Activated CD8-positive, alpha-beta T cell treated with anti-CD3 and anti-CD28 coated beads, Interleukin-2, amount 10 ng/mL, durations not matched to agents 7 days and 5 days (primary cell): ENCODE data around the gene DNAH2. TPM values are rescaled to one million over a fixed set of nuclear protein-coding genes. Genes with fewer than 3 reads are reported as not detected.
A peak's percentile ranks its signal among the peaks of the same experiment; 100 is the strongest.

Experiments
- ATAC-seq: fragments of 150-1000 bp; cut with Tn5 transposase; one replicate; pipeline ENCODE4 v1.10.0; 2021; ENCODE audit warnings: moderate library complexity
- CTCF ChIA-PET: fragments of 350-600 bp; sonication (Branson Sonifier 250); formaldehyde crosslinking; loops from one replicate; lab custom pipeline; 2021; ENCODE audit warnings: antibody characterized with exemption; lab: Charles Lee
- POLR2A ChIA-PET: fragments of 350-600 bp; sonication (Branson Sonifier 250); formaldehyde crosslinking; loops from one replicate; lab custom pipeline; 2021; ENCODE audit warnings: antibody characterized with exemption; lab: Charles Lee
- DNase-seq: peaks from one replicate; pipeline ENCODE4 v3.0.0-alpha.2; 2020
- H3K27ac Mint-ChIP-seq: one replicate; pipeline ENCODE4 v1.8.0; 2021; ENCODE audit warnings: mild to moderate bottlenecking, mixed read lengths
- H3K27me3 Mint-ChIP-seq: one replicate; pipeline ENCODE4 v1.8.0; 2021; ENCODE audit warnings: low read depth, mixed read lengths
- H3K36me3 Mint-ChIP-seq: one replicate; pipeline ENCODE4 v1.8.0; 2021; ENCODE audit warnings: low read depth, mixed read lengths
- H3K4me1 Mint-ChIP-seq: one replicate; pipeline ENCODE4 v1.8.0; 2021; ENCODE audit warnings: low read depth, mixed read lengths
- H3K4me3 Mint-ChIP-seq: one replicate; pipeline ENCODE4 v1.8.0; 2021; ENCODE audit warnings: mild to moderate bottlenecking, mixed read lengths
- H3K9me3 Mint-ChIP-seq: one replicate; pipeline ENCODE4 v1.8.0; 2022; ENCODE audit warnings: mixed read lengths; ENCODE audit not compliant: insufficient read depth
- total RNA-seq, 2 experiments: library from RNA; stranded (reverse); gene quantifications; one replicate each; pipeline ENCODE4 v1.2.3, GENCODE V29; 2021

The DNAH2 gene
- total RNA-seq, 2 experiments from 2014 or later: not detected

DNA sequence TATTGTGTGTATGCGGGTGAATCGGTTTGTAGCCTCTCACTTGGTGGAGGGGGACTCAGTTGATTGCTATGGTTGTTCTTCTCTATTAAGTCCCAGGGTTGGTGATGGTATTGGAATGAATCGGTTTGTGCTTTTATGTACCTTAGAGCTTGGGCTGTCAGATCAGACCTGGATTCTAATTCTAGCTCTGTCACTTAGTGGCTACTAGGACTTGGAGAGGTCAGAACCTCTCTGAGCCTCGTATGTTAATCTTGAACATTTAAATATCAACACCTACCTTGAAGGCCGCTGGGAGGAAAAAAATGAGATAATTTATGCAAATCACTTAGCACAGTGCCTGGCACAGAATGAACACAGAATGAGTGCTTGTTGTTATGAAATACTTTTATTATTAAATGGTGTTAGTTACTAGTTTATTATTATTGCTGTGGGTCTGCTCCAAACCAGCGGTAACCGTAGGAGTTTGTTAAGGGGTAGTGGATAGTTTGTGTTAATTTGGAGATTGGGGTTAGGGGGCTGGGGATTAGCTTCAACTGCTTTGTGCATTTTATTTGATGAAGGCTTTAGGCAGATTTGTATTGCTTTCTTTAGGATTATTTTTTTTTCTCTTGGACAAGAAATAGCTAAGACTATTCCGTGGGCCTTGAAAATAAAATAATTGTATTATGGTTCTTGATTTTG is 120.0 kb downstream of the DNAH2 start:
- DNase-seq (no peak), ATAC-seq (no peak)
- ChIA-PET POLR2A (interaction anchor here (0.6 to 1.8 kb wide), 6 partner anchors 10 to 95 kb away, joined by 3 to 5 read pairs (median 4); partner anchors contain the start of genes CNTROB, NAA38 and TRAPPC1), CTCF (interaction anchor here (0.8 to 6.8 kb wide), 10 partner anchors 12 to 204 kb away, joined by 3 to 52 read pairs (median 4); partner anchors contain the start of genes CHD3 and NAA38)
- peak overlapping the region; percentile 73 for H3K27ac Mint-ChIP-seq
- H3K36me3 Mint-ChIP-seq: no peaks in the 10 kb centered on the region
- peaks cover 72% of the 10 kb centered on the region for H3K4me1 Mint-ChIP-seq
- peaks cover 6% of the 10 kb centered on the region for H3K27me3 Mint-ChIP-seq
- no peaks in the 10 kb centered on the region for H3K9me3 Mint-ChIP-seq
- peak overlapping the region; percentile 90 for H3K4me3 Mint-ChIP-seq

DNA sequence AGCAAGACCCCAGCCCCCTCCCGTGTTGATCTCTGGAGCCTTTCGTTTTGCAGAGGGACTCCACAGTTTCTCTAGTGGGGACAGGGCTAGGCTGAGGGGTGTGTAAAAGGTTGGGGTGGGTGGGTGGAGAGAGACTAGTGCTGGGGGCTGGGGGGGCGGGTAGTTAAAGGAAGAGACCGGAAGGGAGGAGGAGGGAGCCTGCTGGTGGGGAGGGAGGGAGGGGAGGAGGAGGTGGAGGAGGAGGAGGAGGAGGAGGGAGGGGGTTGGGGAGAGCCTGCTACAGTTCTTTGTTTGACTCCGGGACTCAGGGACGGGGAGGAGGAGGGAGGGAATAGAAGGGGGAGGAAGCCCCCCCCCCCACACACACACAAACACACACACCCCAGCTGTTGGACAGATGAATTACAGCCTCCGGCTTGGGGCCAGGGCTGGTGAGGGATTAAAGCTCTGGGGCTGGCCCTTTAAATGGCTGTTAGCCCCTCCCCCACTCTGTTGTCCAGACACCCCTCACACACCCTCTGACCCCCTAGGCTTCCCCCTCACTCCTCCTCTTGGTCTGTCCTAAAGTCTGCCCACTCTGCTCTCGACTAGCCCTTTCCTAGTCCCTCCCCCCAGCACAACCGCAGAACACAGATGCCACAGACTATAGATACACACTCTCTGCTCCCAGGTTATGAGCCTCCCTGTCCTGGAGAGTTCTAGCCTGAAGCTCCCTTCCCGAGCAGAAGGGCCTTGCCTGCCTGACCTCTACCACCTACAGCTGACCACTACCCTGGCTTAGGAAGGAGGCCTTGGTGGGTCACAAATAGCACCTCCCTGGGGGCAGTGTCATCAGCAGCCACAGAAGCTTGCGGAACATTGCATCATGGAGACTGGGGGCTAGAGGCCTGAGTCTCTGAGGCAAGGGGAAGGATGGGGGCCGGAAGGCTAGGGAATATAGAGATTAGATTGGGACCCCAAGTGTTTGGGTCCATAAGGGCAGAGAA is 120.8 kb downstream of the DNAH2 start:
- CTCF ChIA-PET: interaction anchor here (1.0 to 6.8 kb wide), 10 partner anchors 11 to 203 kb away, joined by 3 to 52 read pairs (median 4); partner anchors contain the start of genes NAA38, TP53 and WRAP53
- Mint-ChIP-seq H3K27ac (peak overlapping the region; percentile 83), H3K4me3 (peak overlapping the region; percentile 90), H3K27me3 (peaks cover 2% of the 10 kb centered on the region), H3K36me3 (no peaks in the 10 kb centered on the region), H3K4me1 (peaks cover 74% of the 10 kb centered on the region), H3K9me3 (no peaks in the 10 kb centered on the region)
- POLR2A ChIA-PET: interaction anchor here (1.2 to 1.8 kb wide), 3 partner anchors 19 to 94 kb away, joined by 3 to 5 read pairs (median 4); partner anchors contain the start of genes CNTROB, NAA38 and TRAPPC1
- peak; percentile 59 for DNase-seq
- no peak for ATAC-seq

DNA sequence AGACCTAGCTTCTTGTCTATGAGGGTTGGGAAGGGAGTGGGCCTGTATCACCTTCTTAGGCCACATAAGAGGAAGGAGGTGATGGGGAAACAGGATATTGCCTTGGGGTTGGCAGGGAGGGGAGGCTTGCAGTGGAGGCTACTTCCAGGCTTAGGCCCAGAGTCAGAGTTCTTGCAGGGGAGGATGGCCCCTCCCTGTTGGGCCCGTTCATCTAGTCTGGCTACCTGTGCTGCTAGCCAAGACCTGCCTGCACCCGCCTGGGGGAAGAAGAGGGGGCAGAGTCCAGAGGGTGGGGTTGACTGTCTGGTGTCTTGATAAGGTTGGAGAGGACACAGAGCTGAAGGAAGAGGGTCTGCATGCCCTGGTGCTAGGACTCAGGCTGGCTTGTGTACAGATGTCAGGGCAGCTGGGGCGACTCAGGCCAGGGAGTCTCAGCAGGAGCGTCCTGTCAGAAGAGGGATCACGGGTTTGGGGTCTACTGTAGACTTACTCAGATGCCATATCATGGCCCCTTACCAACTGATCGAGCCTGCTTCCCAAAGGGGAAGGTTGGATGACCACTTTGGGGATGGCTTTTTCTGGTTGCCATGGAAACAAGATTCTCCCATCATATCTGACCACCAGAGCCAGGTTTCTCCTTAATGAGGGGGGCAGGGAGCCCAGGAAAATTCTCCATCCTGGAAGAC is 121.8 kb downstream of the DNAH2 start:
- no peaks in the 10 kb centered on the region for H3K9me3 Mint-ChIP-seq
- DNase-seq: no peak
- H3K4me3 Mint-ChIP-seq: peak overlapping the region; percentile 58
- no peak for ATAC-seq
- H3K4me1 Mint-ChIP-seq: peaks cover 68% of the 10 kb centered on the region
- ChIA-PET POLR2A (interaction anchor here (1.8 kb wide), 1 partner anchor 93 kb away, joined by 4 read pairs; the partner anchor contains the start of genes CNTROB and TRAPPC1), CTCF (interaction anchor here (1.1 to 3.1 kb wide), 4 partner anchors 12 to 151 kb away, joined by 3 to 17 read pairs (median 4); partner anchors contain the start of genes TP53 and WRAP53)
- no peaks in the 10 kb centered on the region for H3K27me3 Mint-ChIP-seq
- peak overlapping the region; percentile 83 for H3K27ac Mint-ChIP-seq
- H3K36me3 Mint-ChIP-seq: no peaks in the 10 kb centered on the region

DNA sequence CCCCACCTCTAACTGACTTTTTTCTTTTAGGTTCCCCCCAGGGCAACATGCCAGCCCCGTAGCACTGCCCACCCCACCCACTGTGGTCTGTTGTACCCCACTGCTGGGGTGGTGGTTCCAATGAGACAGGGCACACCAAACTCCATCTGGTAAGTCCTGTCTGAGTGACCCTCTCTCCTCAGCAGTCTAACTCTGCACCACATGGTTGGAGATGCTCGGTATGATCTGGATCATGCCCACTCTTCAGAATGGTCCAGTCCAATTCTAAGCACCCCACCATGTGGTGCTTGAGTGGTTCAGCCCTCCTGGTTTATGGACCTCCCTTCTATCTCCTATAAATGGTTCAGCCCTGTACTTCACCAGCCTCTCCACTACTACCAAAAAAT is 122.3 kb downstream of the DNAH2 start:
- POLR2A ChIA-PET: no interaction called here

GRCh38 chr17:7840441-7840840 is 122.9 kb downstream of the DNAH2 start:
- CTCF ChIA-PET: interaction anchor here (0.9 to 1.9 kb wide), 4 partner anchors 9 to 150 kb away, joined by 3 to 6 read pairs (median 4); partner anchors contain the start of gene NAA38
- peaks cover 63% of the 10 kb centered on the region for H3K4me1 Mint-ChIP-seq
- no peak for ATAC-seq
- peak overlapping the region; percentile 41 for H3K27ac Mint-ChIP-seq
- H3K9me3 Mint-ChIP-seq: no peaks in the 10 kb centered on the region
- DNase-seq: no peak
- POLR2A ChIA-PET: no interaction called here
- H3K36me3 Mint-ChIP-seq: no peaks in the 10 kb centered on the region
- H3K27me3 Mint-ChIP-seq: no peaks in the 10 kb centered on the region
- H3K4me3 Mint-ChIP-seq: peak overlapping the region; percentile 97

More for the DNA sequence above, 122.3 kb downstream of the DNAH2 start:
- H3K27ac Mint-ChIP-seq: no peak overlapping the region
- no peak for DNase-seq
- no peaks in the 10 kb centered on the region for H3K36me3 Mint-ChIP-seq
- no peak overlapping the region for H3K4me3 Mint-ChIP-seq
- peaks cover 64% of the 10 kb centered on the region for H3K4me1 Mint-ChIP-seq
- CTCF ChIA-PET: interaction anchor here (1.2 to 1.9 kb wide), 2 partner anchors 12 to 150 kb away, joined by 3 to 4 read pairs; no protein-coding TSS in a partner anchor
- ATAC-seq: no peak
- H3K27me3 Mint-ChIP-seq: no peaks in the 10 kb centered on the region
- no peaks in the 10 kb centered on the region for H3K9me3 Mint-ChIP-seq

DNA sequence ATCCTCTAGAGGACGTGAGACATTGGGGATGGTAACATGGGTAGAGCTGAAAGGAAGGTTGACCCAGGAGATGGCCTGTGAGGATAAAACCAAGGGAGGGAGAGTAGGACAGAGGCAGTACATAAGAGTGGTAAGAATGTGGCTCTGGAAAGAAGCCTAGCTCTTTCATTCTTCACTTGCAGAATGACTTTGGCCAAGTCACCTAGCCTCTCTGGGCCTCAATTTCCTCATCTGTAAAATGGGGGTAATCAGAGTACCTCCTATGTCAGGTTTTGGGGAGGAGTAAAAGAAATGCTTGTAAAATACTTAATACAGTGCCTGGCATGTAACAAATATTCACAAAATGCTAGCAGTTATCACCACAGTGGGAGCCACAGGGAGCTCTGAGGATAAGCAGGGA is 123.3 kb downstream of the DNAH2 start:
- ATAC-seq (no peak), DNase-seq (no peak)
- Mint-ChIP-seq H3K36me3 (no peaks in the 10 kb centered on the region), H3K4me3 (peak overlapping the region; percentile 97), H3K27me3 (no peaks in the 10 kb centered on the region), H3K9me3 (no peaks in the 10 kb centered on the region), H3K27ac (peak overlapping the region; percentile 77), H3K4me1 (peaks cover 65% of the 10 kb centered on the region)
- ChIA-PET CTCF (interaction anchor here (0.9 to 1.9 kb wide), 4 partner anchors 9 to 149 kb away, joined by 3 to 6 read pairs (median 4); partner anchors contain the start of gene NAA38), POLR2A (interaction anchor here (0.7 kb wide), 2 partner anchors 92 to 332 kb away, joined by 3 to 5 read pairs; no protein-coding TSS in a partner anchor)

DNA sequence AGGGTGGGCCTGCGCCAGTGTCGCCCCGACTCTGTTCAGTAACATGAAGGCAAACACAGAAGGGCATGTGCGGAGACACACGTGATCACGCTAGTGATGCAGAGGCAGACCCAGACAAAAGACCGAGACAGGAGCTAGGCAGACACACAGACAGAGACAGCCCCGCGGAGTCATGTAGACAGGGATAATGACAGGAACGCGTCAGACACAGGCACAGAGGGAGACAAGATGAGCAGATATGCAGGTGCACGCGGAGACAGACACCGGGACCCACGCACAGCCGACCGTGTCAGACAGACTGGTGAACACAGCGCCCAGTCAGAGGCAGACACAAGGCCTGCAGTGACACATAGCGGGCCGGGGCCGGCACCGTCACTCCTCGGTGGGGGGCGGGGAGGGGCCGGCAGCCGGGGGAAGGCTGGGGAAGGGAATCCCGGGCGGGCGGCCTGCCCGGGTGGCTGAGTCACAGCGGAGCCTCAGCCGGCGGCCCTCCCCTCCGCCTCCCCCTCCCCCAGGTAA is 123.9 kb downstream of the DNAH2 start:
- ChIA-PET POLR2A (interaction anchor here (0.5 to 1.6 kb wide), 6 partner anchors 15 to 332 kb away, joined by 3 to 5 read pairs (median 3); partner anchors contain the start of gene NAA38), CTCF (interaction anchor here (1.0 to 5.3 kb wide), 4 partner anchors 7 to 16 kb away, joined by 4 to 50 read pairs (median 5); partner anchors contain the start of genes KDM6B and NAA38)
- H3K36me3 Mint-ChIP-seq: no peaks in the 10 kb centered on the region
- H3K4me1 Mint-ChIP-seq: peaks cover 59% of the 10 kb centered on the region
- no peaks in the 10 kb centered on the region for H3K27me3 Mint-ChIP-seq
- DNase-seq (peak; percentile 78), ATAC-seq (peak; percentile 12)
- H3K9me3 Mint-ChIP-seq: no peaks in the 10 kb centered on the region
- H3K27ac Mint-ChIP-seq: peak overlapping the region; percentile 77
- H3K4me3 Mint-ChIP-seq: peak overlapping the region; percentile 97

- no peaks in the 10 kb centered on the region for H3K36me3 Mint-ChIP-seq
- no peaks in the 10 kb centered on the region for H3K27me3 Mint-ChIP-seq
- DNase-seq: peak; percentile 86
- no peaks in the 10 kb centered on the region for H3K9me3 Mint-ChIP-seq
- peak overlapping the region; percentile 99 for H3K27ac Mint-ChIP-seq
- peak; percentile 12 for ATAC-seq
- peaks cover 58% of the 10 kb centered on the region for H3K4me1 Mint-ChIP-seq
- POLR2A ChIA-PET: interaction anchor here (0.5 to 1.8 kb wide), 5 partner anchors 7 to 315 kb away, joined by 3 to 4 read pairs (median 3); partner anchors contain the start of gene NAA38
- CTCF ChIA-PET: interaction anchor here (1.0 to 5.3 kb wide), 3 partner anchors 8 to 15 kb away, joined by 4 to 50 read pairs (median 6); partner anchors contain the start of genes KDM6B and NAA38
- H3K4me3 Mint-ChIP-seq: peak overlapping the region; percentile 97
These were observed 124.4 kb downstream of the DNAH2 start for GRCh38 chr17:7841915-7842379.

- no peaks in the 10 kb centered on the region for H3K36me3 Mint-ChIP-seq
- no peaks in the 10 kb centered on the region for H3K9me3 Mint-ChIP-seq
- CTCF ChIA-PET: interaction anchor here (1.0 to 5.3 kb wide), 2 partner anchors 8 to 9 kb away, joined by 4 to 50 read pairs; partner anchors contain the start of gene KDM6B
- no peaks in the 10 kb centered on the region for H3K27me3 Mint-ChIP-seq
- H3K4me3 Mint-ChIP-seq: peak overlapping the region; percentile 97
- POLR2A ChIA-PET: interaction anchor here (0.9 to 1.8 kb wide), 6 partner anchors 7 to 331 kb away, joined by 3 to 7 read pairs (median 4); partner anchors contain the start of gene NAA38
- H3K27ac Mint-ChIP-seq: peak overlapping the region; percentile 99
- DNase-seq (peak; percentile 83), ATAC-seq (peak; percentile 43)
- peaks cover 51% of the 10 kb centered on the region for H3K4me1 Mint-ChIP-seq
These were observed 125.1 kb downstream of the DNAH2 start for GRCh38 chr17:7842380-7843256.
